Nephron (organoid): ENCODE results near the gene FTL.

Experiments
- H3K27ac Mint-ChIP-seq, 3 experiments: 2 replicates each; pipeline ENCODE4 v1.8.0; 2020; ENCODE audit warnings: mixed read lengths in 3 of 3, mild to moderate bottlenecking in 2 of 3, moderate library complexity in 1 of 3
- H3K27me3 Mint-ChIP-seq: 2 replicates; pipeline ENCODE4 v1.8.0; 2021; ENCODE audit warnings: low read depth, mild to moderate bottlenecking, moderate library complexity, mixed read lengths
- H3K36me3 Mint-ChIP-seq: 2 replicates; pipeline ENCODE4 v1.8.0; 2020; ENCODE audit warnings: low read depth, mixed read lengths
- H3K4me1 Mint-ChIP-seq: 2 replicates; pipeline ENCODE4 v1.8.0; 2020; ENCODE audit warnings: mixed read lengths
- H3K4me3 Mint-ChIP-seq, 3 experiments: 2 replicates each; pipeline ENCODE4 v1.8.0; 2020; ENCODE audit warnings: mild to moderate bottlenecking in 3 of 3, mixed read lengths in 3 of 3, moderate library complexity in 2 of 3
- H3K9me3 Mint-ChIP-seq: 2 replicates; pipeline ENCODE4 v1.8.0; 2020; ENCODE audit warnings: mixed read lengths
- TF ChIP-seq, protein P1 (sequence below), 3 experiments: fragments of 200-600 bp; sonication (generic); IDR thresholded peaks; one replicate each; pipeline ENCODE4 v1.5.0; 2021; ENCODE audit warnings: antibody characterized with exemption in 3 of 3; ENCODE audit not compliant: unreplicated experiment in 3 of 3

The FTL gene

DNA sequence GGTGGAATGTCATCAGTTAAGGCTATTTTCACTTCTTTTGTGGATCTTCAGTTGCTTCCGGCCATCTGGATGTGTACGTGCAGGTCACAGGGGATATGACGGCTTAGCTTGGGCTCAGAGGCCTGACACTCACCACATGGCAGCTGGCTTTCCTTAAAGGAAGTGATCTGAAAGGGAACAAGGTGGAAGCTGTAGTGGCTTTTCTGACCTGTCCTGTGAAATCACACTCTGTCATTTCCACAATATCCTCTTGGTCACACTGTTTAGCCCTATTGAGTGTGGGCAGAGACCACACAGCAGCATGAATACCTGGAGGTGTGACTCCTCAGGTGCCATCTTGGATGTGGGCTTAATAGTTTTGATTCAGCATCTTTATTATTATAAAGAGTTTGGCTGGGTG is 14.9 kb upstream of the FTL start:
- Mint-ChIP-seq H3K27ac (no peak overlapping the region), H3K36me3 (no peaks in the 10 kb centered on the region), H3K27me3 (peaks cover 3% of the 10 kb centered on the region), H3K4me1 (peaks cover 6% of the 10 kb centered on the region), H3K4me3 (peak overlapping the region in 1 of 3 experiments; percentile 16), H3K9me3 (no peaks in the 10 kb centered on the region)
- TF ChIP-seq, protein P1, sequence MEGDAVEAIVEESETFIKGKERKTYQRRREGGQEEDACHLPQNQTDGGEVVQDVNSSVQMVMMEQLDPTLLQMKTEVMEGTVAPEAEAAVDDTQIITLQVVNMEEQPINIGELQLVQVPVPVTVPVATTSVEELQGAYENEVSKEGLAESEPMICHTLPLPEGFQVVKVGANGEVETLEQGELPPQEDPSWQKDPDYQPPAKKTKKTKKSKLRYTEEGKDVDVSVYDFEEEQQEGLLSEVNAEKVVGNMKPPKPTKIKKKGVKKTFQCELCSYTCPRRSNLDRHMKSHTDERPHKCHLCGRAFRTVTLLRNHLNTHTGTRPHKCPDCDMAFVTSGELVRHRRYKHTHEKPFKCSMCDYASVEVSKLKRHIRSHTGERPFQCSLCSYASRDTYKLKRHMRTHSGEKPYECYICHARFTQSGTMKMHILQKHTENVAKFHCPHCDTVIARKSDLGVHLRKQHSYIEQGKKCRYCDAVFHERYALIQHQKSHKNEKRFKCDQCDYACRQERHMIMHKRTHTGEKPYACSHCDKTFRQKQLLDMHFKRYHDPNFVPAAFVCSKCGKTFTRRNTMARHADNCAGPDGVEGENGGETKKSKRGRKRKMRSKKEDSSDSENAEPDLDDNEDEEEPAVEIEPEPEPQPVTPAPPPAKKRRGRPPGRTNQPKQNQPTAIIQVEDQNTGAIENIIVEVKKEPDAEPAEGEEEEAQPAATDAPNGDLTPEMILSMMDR (IDR thresholded peaks at IDR 0.05; ENCODE audit: unreplicated experiment in 3 of 3): no peak

DNA sequence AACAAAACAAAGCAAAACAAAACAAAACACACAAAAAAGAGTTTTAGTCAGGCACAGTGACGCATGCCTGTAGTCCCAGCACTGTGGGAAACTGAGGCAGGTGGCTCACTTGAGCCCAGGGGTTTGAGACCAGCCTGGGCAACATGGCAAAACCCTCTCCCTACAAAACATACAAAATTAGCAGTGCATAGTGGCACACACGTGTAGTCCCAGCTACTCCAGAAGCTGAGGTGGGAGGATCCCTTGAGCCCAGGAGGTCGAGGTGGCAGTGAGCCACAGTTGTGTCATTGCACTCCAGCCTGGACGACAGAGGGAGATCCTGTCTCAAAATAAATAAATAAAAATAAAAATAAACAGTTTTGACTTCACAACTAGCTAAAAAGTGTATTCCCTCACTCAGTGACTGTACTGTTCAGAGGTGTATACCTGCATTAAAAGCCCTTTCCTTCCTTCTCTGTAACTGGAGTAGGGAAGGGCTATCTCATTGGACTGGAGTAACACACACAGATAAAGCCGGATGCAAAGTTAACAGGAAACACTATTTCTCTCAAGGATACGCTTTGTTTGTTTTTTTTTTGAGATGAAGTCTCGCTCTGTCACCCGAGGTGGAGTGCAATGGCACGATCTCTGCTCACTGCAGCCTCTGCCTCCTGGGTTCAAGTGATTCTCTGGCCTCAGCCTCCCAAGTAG is 14.1 kb upstream of the FTL start:
- TF ChIP-seq, protein P1 (IDR thresholded peaks at IDR 0.05; ENCODE audit: unreplicated experiment in 3 of 3): no peak
- H3K36me3 Mint-ChIP-seq: peaks cover 2% of the 10 kb centered on the region
- H3K4me1 Mint-ChIP-seq: peaks cover 9% of the 10 kb centered on the region
- H3K27ac Mint-ChIP-seq: no peak overlapping the region
- no peak overlapping the region for H3K4me3 Mint-ChIP-seq
- H3K9me3 Mint-ChIP-seq: no peaks in the 10 kb centered on the region
- peaks cover 3% of the 10 kb centered on the region for H3K27me3 Mint-ChIP-seq

GRCh38 chr19:48953141-48953540 is 12.0 kb upstream of the FTL start:
- Mint-ChIP-seq H3K4me1 (peaks cover 13% of the 10 kb centered on the region), H3K27me3 (peaks cover 6% of the 10 kb centered on the region), H3K27ac (peak overlapping the region in 1 of 3 experiments; percentile 56), H3K4me3 (peak overlapping the region in 2 of 3 experiments; percentile 21 to 38), H3K36me3 (peaks cover 13% of the 10 kb centered on the region), H3K9me3 (no peaks in the 10 kb centered on the region)
- TF ChIP-seq, protein P1 (IDR thresholded peaks at IDR 0.05; ENCODE audit: unreplicated experiment in 3 of 3): no peak

- Mint-ChIP-seq H3K36me3 (peaks cover 17% of the 10 kb centered on the region), H3K27ac (peak overlapping the region; percentile 92 to 97 (median 96)), H3K4me3 (peak overlapping the region; percentile 85 to 90 (median 88)), H3K4me1 (peaks cover 13% of the 10 kb centered on the region), H3K9me3 (no peaks in the 10 kb centered on the region), H3K27me3 (peaks cover 4% of the 10 kb centered on the region)
- TF ChIP-seq, protein P1 (IDR thresholded peaks at IDR 0.05; ENCODE audit: unreplicated experiment in 3 of 3): no peak
Measured at GRCh38 chr19:48953990-48954594, 11.0 kb upstream of the FTL start.

DNA sequence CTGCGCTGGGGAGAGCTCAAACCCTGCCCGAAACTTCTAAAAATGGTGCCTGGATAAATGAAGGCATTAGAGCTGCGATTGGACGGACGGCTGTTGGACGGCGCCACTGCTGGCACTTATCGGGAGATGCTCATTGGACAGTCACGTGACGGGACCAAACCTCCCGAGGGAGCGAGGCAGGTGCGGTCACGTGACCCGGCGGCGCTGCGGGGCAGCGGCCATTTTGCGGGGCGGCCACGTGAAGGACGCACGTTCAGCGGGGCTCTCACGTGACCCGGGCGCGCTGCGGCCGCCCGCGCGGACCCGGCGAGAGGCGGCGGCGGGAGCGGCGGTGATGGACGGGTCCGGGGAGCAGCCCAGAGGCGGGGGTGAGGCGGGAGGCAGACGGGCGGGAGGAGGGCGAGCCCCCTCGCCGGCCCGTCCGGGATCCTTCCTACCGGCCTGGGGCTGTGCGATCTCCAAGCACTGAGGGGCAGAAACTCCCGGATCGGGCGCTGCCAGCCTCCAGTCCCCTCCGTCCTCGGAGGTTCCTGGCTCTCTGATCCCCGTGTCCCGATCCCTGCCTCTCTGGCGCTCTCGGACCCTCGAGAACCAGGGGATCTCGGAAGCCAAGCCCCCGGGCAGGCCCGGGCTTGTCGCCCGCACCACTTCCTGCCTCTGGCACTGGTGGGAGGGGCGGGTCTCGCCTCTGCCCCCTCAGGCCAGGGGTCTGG is 10.4 kb upstream of the FTL start, which contains the start of gene BAX:
TSS of gene BAX (plus strand) at position 281 of the 713 bp plus-strand sequence. CDS start at position 335, 54 bp downstream.
- H3K36me3 Mint-ChIP-seq: peaks cover 17% of the 10 kb centered on the region
- H3K4me1 Mint-ChIP-seq: peaks cover 13% of the 10 kb centered on the region
- peaks cover 4% of the 10 kb centered on the region for H3K27me3 Mint-ChIP-seq
- peak within 1 kb of the TSS; percentile 92 to 97 (median 96) for H3K27ac Mint-ChIP-seq
- peak within 1 kb of the TSS; percentile 85 to 90 (median 89) for H3K4me3 Mint-ChIP-seq
- TF ChIP-seq, protein P1 (IDR thresholded peaks at IDR 0.05; ENCODE audit: unreplicated experiment in 3 of 3): no peak
- no peaks in the 10 kb centered on the region for H3K9me3 Mint-ChIP-seq
